WTC11 (cell line): ENCODE results near the gene ARHGAP44. TPM values are rescaled to one million over a fixed set of nuclear protein-coding genes. Genes with fewer than 3 reads are reported as not detected.

Experiments
- ATAC-seq: fragments of 200-7000 bp; cut with Tn5 transposase; 2 replicates; pipeline ENCODE4 v1.10.0; 2021; ENCODE audit warnings: mild to moderate bottlenecking, moderate library complexity
- CTCF ChIA-PET: fragments of 300-600 bp; sonication (Branson Sonifier 250); formaldehyde crosslinking; loops from one replicate; lab custom pipeline; 2021; ENCODE audit warnings: antibody characterized with exemption; lab: Charles Lee
- POLR2A ChIA-PET: fragments of 350-600 bp; sonication (Branson Sonifier 250); formaldehyde crosslinking; loops from one replicate; lab custom pipeline; 2021; ENCODE audit warnings: antibody characterized with exemption; lab: Charles Lee
- DNase-seq: peaks from one replicate; pipeline ENCODE4 v3.0.0; 2021; ENCODE audit warnings: low spot score
- H3K27ac Mint-ChIP-seq: 2 replicates; pipeline ENCODE4 v1.8.0; 2021; ENCODE audit warnings: mixed read lengths
- H3K27me3 Mint-ChIP-seq: 2 replicates; pipeline ENCODE4 v1.8.0; 2021; ENCODE audit warnings: low read depth, mild to moderate bottlenecking, moderate library complexity, mixed read lengths
- H3K36me3 Mint-ChIP-seq: 2 replicates; pipeline ENCODE4 v1.8.0; 2021; ENCODE audit warnings: mixed read lengths
- H3K4me1 Mint-ChIP-seq: 2 replicates; pipeline ENCODE4 v1.8.0; 2022; ENCODE audit warnings: mixed read lengths
- H3K4me3 Mint-ChIP-seq: 2 replicates; pipeline ENCODE4 v1.8.0; 2021; ENCODE audit warnings: mild to moderate bottlenecking, moderate library complexity, mixed read lengths
- H3K9me3 Mint-ChIP-seq: 2 replicates; pipeline ENCODE4 v1.8.0; 2021; ENCODE audit warnings: mixed read lengths
- EMX1 ChIP-seq: fragments of 250-450 bp; sonication (Bioruptor Pico); IDR thresholded peaks from 2 replicates; pipeline ENCODE4 v1.8.0; 2021; ENCODE audit warnings: mild to moderate bottlenecking
- MXD4 ChIP-seq: fragments of 250-450 bp; sonication (Bioruptor Pico); IDR thresholded peaks from 2 replicates; pipeline ENCODE4 v1.8.0; 2021; ENCODE audit warnings: mild to moderate bottlenecking, moderate library complexity, borderline replicate concordance
- NFE2L1 ChIP-seq: sonication (generic); formaldehyde crosslinking; IDR thresholded peaks from 2 replicates; pipeline ENCODE4 v1.8.1; 2023; ENCODE audit warnings: missing genetic modification reagents
- NR2C2 ChIP-seq: sonication (generic); formaldehyde crosslinking; IDR thresholded peaks from 2 replicates; pipeline ENCODE4 v1.8.0; 2022; ENCODE audit warnings: mild to moderate bottlenecking, missing genetic modification reagents
- RELA ChIP-seq: sonication (generic); formaldehyde crosslinking; IDR thresholded peaks from 2 replicates; pipeline ENCODE4 v1.8.1; 2022; ENCODE audit warnings: missing genetic modification reagents, mild to moderate bottlenecking, borderline replicate concordance
- RORB ChIP-seq: fragments of 250-450 bp; sonication (Bioruptor Pico); IDR thresholded peaks from 2 replicates; pipeline ENCODE4 v1.9.0; 2021; ENCODE audit warnings: mild to moderate bottlenecking
- SMAD4 ChIP-seq: sonication (generic); formaldehyde crosslinking; IDR thresholded peaks from 2 replicates; pipeline ENCODE4 v1.8.0; 2022; ENCODE audit warnings: mild to moderate bottlenecking, missing genetic modification reagents
- TP53 ChIP-seq: sonication (generic); formaldehyde crosslinking; IDR thresholded peaks from 2 replicates; pipeline ENCODE4 v1.8.1; 2023; ENCODE audit warnings: mild to moderate bottlenecking, missing genetic modification reagents
- ZNF121 ChIP-seq: sonication (generic); formaldehyde crosslinking; IDR thresholded peaks from 2 replicates; pipeline ENCODE4 v1.8.0; 2023; ENCODE audit warnings: missing genetic modification reagents
- ZNF219 ChIP-seq: sonication (generic); formaldehyde crosslinking; IDR thresholded peaks from 2 replicates; pipeline ENCODE4 v1.8.0; 2023; ENCODE audit warnings: missing genetic modification reagents, mild to moderate bottlenecking, borderline replicate concordance
- ZNF423 ChIP-seq: fragments of 250-450 bp; sonication (Bioruptor Pico); IDR thresholded peaks from 2 replicates; pipeline ENCODE4 v2.1.2; 2022; ENCODE audit warnings: mild to moderate bottlenecking, moderate library complexity
- ZNF671 ChIP-seq: fragments of 250-450 bp; sonication (Bioruptor Pico); IDR thresholded peaks from 2 replicates; pipeline ENCODE4 v1.8.0; 2021; ENCODE audit warnings: mild to moderate bottlenecking
- total RNA-seq: library from RNA; stranded (reverse); gene quantifications from 3 replicates; pipeline ENCODE4 v1.2.3, GENCODE V29; 2021
- TF ChIP-seq, protein P1 (sequence below): sonication (generic); formaldehyde crosslinking; IDR thresholded peaks from 2 replicates; pipeline ENCODE4 v1.8.1; 2022; ENCODE audit warnings: mild to moderate bottlenecking, moderate library complexity, missing genetic modification reagents
- TF ChIP-seq, protein P2 (sequence below): fragments of 250-450 bp; sonication (Bioruptor Pico); IDR thresholded peaks from 2 replicates; pipeline ENCODE4 v1.9.0; 2021; ENCODE audit warnings: moderate library complexity, mild to moderate bottlenecking, inconsistent platforms, borderline replicate concordance
- TF ChIP-seq, protein P3 (sequence below): sonication (generic); formaldehyde crosslinking; IDR thresholded peaks from 2 replicates; pipeline ENCODE4 v1.8.0; 2022; ENCODE audit warnings: mild to moderate bottlenecking, missing genetic modification reagents
- TF ChIP-seq, protein P4 (sequence below): sonication (generic); formaldehyde crosslinking; IDR thresholded peaks from 2 replicates; pipeline ENCODE4 v1.8.0; 2022; ENCODE audit warnings: mild to moderate bottlenecking, missing genetic modification reagents
- TF ChIP-seq, protein P5 (sequence below): sonication (generic); formaldehyde crosslinking; conservative IDR thresholded peaks from 2 replicates; pipeline ENCODE4 v1.8.1; 2022; ENCODE audit warnings: mild to moderate bottlenecking, missing genetic modification reagents
- TF ChIP-seq, protein P6 (sequence below): sonication (generic); formaldehyde crosslinking; IDR thresholded peaks from 2 replicates; pipeline ENCODE4 v1.8.1; 2022; ENCODE audit warnings: missing genetic modification reagents, borderline replicate concordance
- TF ChIP-seq, protein P7 (sequence below): sonication (generic); formaldehyde crosslinking; IDR thresholded peaks from 2 replicates; pipeline ENCODE4 v1.8.1; 2023; ENCODE audit warnings: mild to moderate bottlenecking, missing genetic modification reagents
- TF ChIP-seq, protein P8 (sequence below): fragments of 200-600 bp; IDR thresholded peaks from 2 replicates; pipeline ENCODE4 v1.8.0; 2022; ENCODE audit warnings: antibody characterized with exemption

The ARHGAP44 gene
- total RNA-seq, 1 experiment from 2014 or later: 23.8 TPM

DNA sequence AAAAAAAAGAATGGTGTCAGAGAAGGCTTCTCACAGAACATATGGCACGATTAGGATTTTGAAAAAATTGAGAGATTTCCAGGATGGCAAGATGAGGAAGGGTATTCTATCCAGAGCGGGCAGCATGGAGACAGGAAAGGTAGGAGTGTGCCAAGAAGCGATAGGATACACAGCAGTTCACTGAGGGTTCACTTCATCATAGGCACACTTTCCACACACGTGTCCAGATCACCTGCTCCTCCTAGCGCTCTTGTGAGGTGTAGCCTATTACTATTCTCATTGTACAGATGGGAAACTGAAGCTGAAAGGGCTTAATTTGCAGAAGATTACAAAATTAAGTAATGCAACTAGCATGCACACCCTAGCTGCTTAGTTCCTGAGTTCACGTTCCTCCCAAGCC lies 234.7 kb downstream of the ARHGAP44 start:
- Mint-ChIP-seq H3K9me3 (no peaks in the 10 kb centered on the region), H3K36me3 (no peaks in the 10 kb centered on the region), H3K4me3 (peak overlapping the region; percentile 61), H3K27ac (no peak overlapping the region; the same call in none of the 2 replicates), H3K27me3 (peaks cover 12% of the 10 kb centered on the region)
- ChIA-PET POLR2A (no interaction called here), CTCF (interaction anchor here (0.5 to 1.2 kb wide), 5 partner anchors 8 to 682 kb away, joined by 3 to 7 read pairs (median 5); no protein-coding TSS in a partner anchor)
- no peak for DNase-seq
- TF ChIP-seq, protein P1, sequence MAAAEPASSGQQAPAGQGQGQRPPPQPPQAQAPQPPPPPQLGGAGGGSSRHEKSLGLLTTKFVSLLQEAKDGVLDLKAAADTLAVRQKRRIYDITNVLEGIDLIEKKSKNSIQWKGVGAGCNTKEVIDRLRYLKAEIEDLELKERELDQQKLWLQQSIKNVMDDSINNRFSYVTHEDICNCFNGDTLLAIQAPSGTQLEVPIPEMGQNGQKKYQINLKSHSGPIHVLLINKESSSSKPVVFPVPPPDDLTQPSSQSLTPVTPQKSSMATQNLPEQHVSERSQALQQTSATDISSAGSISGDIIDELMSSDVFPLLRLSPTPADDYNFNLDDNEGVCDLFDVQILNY: no peak
- TF ChIP-seq MXD4 (CRISPR knock-in tag): no peak
- TF ChIP-seq, protein P2, sequence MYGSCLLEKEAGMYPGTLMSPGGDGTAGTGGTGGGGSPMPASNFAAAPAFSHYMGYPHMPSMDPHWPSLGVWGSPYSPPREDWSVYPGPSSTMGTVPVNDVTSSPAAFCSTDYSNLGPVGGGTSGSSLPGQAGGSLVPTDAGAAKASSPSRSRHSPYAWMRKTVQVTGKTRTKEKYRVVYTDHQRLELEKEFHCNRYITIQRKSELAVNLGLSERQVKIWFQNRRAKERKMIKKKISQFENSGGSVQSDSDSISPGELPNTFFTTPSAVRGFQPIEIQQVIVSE (CRISPR knock-in tag): no peak
- TF ChIP-seq, protein P3, sequence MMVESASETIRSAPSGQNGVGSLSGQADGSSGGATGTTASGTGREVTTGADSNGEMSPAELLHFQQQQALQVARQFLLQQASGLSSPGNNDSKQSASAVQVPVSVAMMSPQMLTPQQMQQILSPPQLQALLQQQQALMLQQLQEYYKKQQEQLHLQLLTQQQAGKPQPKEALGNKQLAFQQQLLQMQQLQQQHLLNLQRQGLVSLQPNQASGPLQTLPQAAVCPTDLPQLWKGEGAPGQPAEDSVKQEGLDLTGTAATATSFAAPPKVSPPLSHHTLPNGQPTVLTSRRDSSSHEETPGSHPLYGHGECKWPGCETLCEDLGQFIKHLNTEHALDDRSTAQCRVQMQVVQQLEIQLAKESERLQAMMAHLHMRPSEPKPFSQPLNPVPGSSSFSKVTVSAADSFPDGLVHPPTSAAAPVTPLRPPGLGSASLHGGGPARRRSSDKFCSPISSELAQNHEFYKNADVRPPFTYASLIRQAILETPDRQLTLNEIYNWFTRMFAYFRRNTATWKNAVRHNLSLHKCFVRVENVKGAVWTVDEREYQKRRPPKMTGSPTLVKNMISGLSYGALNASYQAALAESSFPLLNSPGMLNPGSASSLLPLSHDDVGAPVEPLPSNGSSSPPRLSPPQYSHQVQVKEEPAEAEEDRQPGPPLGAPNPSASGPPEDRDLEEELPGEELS: no peak
- TF ChIP-seq NR2C2 (CRISPR knock-in tag): no peak
- no peak for TF ChIP-seq ZNF423 (CRISPR knock-in tag)
- TF ChIP-seq ZNF219 (CRISPR knock-in tag): no peak
- no peak for TF ChIP-seq EMX1 (CRISPR knock-in tag)
- TF ChIP-seq SMAD4 (CRISPR knock-in tag): no peak
- TF ChIP-seq RELA: no peak
- TF ChIP-seq, protein P4, sequence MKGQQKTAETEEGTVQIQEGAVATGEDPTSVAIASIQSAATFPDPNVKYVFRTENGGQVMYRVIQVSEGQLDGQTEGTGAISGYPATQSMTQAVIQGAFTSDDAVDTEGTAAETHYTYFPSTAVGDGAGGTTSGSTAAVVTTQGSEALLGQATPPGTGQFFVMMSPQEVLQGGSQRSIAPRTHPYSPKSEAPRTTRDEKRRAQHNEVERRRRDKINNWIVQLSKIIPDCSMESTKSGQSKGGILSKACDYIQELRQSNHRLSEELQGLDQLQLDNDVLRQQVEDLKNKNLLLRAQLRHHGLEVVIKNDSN (CRISPR knock-in tag): no peak
- no peak for TF ChIP-seq ZNF121 (CRISPR knock-in tag)
- TF ChIP-seq ZNF671 (CRISPR knock-in tag): no peak
- no peak for TF ChIP-seq TP53
- TF ChIP-seq, protein P5, sequence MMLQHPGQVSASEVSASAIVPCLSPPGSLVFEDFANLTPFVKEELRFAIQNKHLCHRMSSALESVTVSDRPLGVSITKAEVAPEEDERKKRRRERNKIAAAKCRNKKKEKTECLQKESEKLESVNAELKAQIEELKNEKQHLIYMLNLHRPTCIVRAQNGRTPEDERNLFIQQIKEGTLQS (CRISPR knock-in tag): no peak
- TF ChIP-seq NFE2L1 (CRISPR knock-in tag): no peak
- TF ChIP-seq, all 79 proteins: peak for 0
- peak; percentile 27 for ATAC-seq
- peaks cover 31% of the 10 kb centered on the region for H3K4me1 Mint-ChIP-seq

DNA sequence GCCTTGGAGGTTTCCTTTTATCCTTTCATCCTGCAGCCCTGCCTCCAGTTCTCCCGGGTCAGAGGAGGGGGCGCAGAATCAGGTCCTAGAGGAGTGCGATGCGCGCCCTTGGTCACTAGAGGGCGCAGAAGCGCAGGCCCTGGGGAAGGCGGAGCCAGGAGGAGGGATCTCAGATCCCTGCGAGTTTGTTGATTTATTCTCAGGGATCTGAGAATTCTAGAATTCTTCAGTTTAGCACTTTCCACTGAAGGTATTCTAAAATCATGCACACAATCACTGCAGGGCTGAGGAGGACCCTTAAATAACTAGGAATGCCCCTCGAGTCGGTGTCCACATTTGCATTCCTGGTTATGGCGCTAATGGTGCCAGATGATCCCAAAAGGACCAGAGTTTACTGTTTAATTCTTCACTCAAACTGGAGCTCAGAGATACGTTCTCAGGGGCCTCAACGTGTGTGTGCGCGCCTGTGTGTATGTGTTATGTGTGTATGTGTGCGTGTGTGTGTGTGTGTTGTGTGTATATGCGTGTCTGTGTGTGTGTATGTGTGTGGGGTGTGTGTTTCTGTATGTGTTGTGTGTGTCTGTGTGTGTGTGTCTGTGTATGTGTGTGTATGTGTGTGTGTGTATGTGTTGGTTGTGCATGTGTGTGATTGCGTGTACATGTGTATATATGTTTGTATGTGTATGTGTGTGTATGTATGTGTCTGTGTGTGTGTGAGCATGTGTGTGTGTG lies 235.4 kb downstream of the ARHGAP44 start:
- Mint-ChIP-seq H3K27me3 (peaks cover 12% of the 10 kb centered on the region), H3K4me3 (peak overlapping the region; percentile 61), H3K27ac (no peak overlapping the region; the same call in 1 of the 2 replicates), H3K36me3 (no peaks in the 10 kb centered on the region), H3K9me3 (no peaks in the 10 kb centered on the region), H3K4me1 (peaks cover 30% of the 10 kb centered on the region)
- peak; percentile 97 for ATAC-seq
- no peak for TF ChIP-seq RORB
- TF ChIP-seq, protein P6, sequence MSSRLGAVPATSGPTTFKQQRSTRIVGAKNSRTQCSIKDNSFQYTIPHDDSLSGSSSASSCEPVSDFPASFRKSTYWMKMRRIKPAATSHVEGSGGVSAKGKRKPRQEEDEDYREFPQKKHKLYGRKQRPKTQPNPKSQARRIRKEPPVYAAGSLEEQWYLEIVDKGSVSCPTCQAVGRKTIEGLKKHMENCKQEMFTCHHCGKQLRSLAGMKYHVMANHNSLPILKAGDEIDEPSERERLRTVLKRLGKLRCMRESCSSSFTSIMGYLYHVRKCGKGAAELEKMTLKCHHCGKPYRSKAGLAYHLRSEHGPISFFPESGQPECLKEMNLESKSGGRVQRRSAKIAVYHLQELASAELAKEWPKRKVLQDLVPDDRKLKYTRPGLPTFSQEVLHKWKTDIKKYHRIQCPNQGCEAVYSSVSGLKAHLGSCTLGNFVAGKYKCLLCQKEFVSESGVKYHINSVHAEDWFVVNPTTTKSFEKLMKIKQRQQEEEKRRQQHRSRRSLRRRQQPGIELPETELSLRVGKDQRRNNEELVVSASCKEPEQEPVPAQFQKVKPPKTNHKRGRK (CRISPR knock-in tag): 0 out of 2 replicates have a peak, but pooled peaks have one; percentile 31
- TF ChIP-seq, protein P7, sequence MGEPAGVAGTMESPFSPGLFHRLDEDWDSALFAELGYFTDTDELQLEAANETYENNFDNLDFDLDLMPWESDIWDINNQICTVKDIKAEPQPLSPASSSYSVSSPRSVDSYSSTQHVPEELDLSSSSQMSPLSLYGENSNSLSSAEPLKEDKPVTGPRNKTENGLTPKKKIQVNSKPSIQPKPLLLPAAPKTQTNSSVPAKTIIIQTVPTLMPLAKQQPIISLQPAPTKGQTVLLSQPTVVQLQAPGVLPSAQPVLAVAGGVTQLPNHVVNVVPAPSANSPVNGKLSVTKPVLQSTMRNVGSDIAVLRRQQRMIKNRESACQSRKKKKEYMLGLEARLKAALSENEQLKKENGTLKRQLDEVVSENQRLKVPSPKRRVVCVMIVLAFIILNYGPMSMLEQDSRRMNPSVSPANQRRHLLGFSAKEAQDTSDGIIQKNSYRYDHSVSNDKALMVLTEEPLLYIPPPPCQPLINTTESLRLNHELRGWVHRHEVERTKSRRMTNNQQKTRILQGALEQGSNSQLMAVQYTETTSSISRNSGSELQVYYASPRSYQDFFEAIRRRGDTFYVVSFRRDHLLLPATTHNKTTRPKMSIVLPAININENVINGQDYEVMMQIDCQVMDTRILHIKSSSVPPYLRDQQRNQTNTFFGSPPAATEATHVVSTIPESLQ (CRISPR knock-in tag): no peak
- TF ChIP-seq, protein P8, sequence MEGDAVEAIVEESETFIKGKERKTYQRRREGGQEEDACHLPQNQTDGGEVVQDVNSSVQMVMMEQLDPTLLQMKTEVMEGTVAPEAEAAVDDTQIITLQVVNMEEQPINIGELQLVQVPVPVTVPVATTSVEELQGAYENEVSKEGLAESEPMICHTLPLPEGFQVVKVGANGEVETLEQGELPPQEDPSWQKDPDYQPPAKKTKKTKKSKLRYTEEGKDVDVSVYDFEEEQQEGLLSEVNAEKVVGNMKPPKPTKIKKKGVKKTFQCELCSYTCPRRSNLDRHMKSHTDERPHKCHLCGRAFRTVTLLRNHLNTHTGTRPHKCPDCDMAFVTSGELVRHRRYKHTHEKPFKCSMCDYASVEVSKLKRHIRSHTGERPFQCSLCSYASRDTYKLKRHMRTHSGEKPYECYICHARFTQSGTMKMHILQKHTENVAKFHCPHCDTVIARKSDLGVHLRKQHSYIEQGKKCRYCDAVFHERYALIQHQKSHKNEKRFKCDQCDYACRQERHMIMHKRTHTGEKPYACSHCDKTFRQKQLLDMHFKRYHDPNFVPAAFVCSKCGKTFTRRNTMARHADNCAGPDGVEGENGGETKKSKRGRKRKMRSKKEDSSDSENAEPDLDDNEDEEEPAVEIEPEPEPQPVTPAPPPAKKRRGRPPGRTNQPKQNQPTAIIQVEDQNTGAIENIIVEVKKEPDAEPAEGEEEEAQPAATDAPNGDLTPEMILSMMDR: peak; percentile 91
- CTCF ChIA-PET: interaction anchor here (0.5 to 0.7 kb wide), 2 partner anchors 8 to 42 kb away, joined by 4 to 5 read pairs; no protein-coding TSS in a partner anchor
- POLR2A ChIA-PET: interaction anchor here (0.5 kb wide), 1 partner anchor 1423 kb away, joined by 8 read pairs; no protein-coding TSS in a partner anchor
- peak; percentile 86 for DNase-seq
